Common myeloid progenitor, CD34-positive (primary cell): Measurements from ENCODE around the gene INSYN1.
"Not testable (repeated sequence)": the region's sequence is repeated elsewhere in the genome, so short reads cannot be mapped to it uniquely, and the experiment has no call there.

Experiments used
- CTCF ChIA-PET: fragments of 350-600 bp; sonication (Branson Sonifier 250); formaldehyde crosslinking; loops from one replicate; lab custom pipeline; 2021; ENCODE audit warnings: antibody characterized with exemption; lab: Charles Lee
- POLR2A ChIA-PET: fragments of 350-600 bp; sonication (Branson Sonifier 250); formaldehyde crosslinking; loops from one replicate; lab custom pipeline; 2021; ENCODE audit warnings: antibody characterized with exemption; lab: Charles Lee
- DNase-seq, 3 donors: peaks; one replicate each; pipeline versions ENCODE4 v3.0.0 to v3.0.0-alpha.2; 2013
- H3K27ac ChIP-seq, 2 experiments: 1 replicate in 1 of 2; 2 replicates in 1 of 2; pipeline ENCODE4 v1.7.0; 2013; ENCODE audit warnings: inconsistent platforms in 2 of 2, low read length in 2 of 2, mild to moderate bottlenecking in 2 of 2, low read depth in 1 of 2, moderate library complexity in 1 of 2; ENCODE audit not compliant: severe bottlenecking in 2 of 2, insufficient read depth in 1 of 2, poor library complexity in 1 of 2
- H3K27me3 ChIP-seq, 5 experiments: replicated peaks in 2 of 5; 1 replicate in 3 of 5; 2 replicates in 2 of 5; pipeline versions ENCODE4 v1.6.1 to v1.7.0; 2013; ENCODE audit warnings: low read length in 4 of 5, mild to moderate bottlenecking in 2 of 5, moderate library complexity in 2 of 5, inconsistent platforms in 1 of 5; ENCODE audit not compliant: insufficient read depth in 5 of 5, control insufficient read depth in 4 of 5
- H3K36me3 ChIP-seq, 4 experiments: 1 replicate in 2 of 4; 2 replicates in 2 of 4; pipeline versions ENCODE4 v1.6.1 to v1.7.0; 2013; ENCODE audit warnings: low read length in 3 of 4, control low read depth in 1 of 4, mild to moderate bottlenecking in 1 of 4; ENCODE audit not compliant: control insufficient read depth in 4 of 4, insufficient read depth in 4 of 4
- H3K4me1 ChIP-seq, 4 experiments: 1 replicate in 3 of 4; 2 replicates in 1 of 4; pipeline versions ENCODE4 v1.6.1 to v1.7.1; 2013; ENCODE audit warnings: low read length in 3 of 4, mild to moderate bottlenecking in 3 of 4, control low read depth in 1 of 4, inconsistent platforms in 1 of 4, moderate library complexity in 1 of 4; ENCODE audit not compliant: control insufficient read depth in 4 of 4, insufficient read depth in 4 of 4; ENCODE audit errors: control extremely low read depth in 1 of 4
- H3K4me3 ChIP-seq, 7 experiments: 1 replicate in 4 of 7; 2 replicates in 3 of 7; pipeline versions ENCODE4 v1.5.1 to v1.7.0; 2013; ENCODE audit warnings: mild to moderate bottlenecking in 7 of 7, low read length in 6 of 7, moderate library complexity in 6 of 7, inconsistent platforms in 2 of 7, low read depth in 2 of 7, control low read depth in 1 of 7; ENCODE audit not compliant: insufficient read depth in 4 of 7, control insufficient read depth in 1 of 7; ENCODE audit errors: extremely low read depth in 1 of 7
- H3K9me3 ChIP-seq, 5 experiments: 1 replicate in 4 of 5; 2 replicates in 1 of 5; pipeline versions ENCODE4 v1.6.1 to v1.7.1; 2013; ENCODE audit warnings: low read length in 4 of 5, mild to moderate bottlenecking in 2 of 5, inconsistent platforms in 1 of 5, low read depth in 1 of 5, moderate library complexity in 1 of 5; ENCODE audit not compliant: control insufficient read depth in 4 of 5, insufficient read depth in 2 of 5; ENCODE audit errors: control extremely low read depth in 1 of 5
- WGBS: methylation state at CpG from one replicate; pipeline ENCODE4 v1.1.5; 2013; ENCODE audit not compliant: insufficient coverage; 5-methylcytosine and 5-hydroxymethylcytosine counted together

The INSYN1 gene

GRCh38 chr15:73708691-73709090 is 44.5 kb downstream of the INSYN1 start:
- POLR2A ChIA-PET: no interaction called here
- Histone ChIP-seq H3K27me3 (peaks cover 0 to 2% (median 0%) of the 10 kb centered on the region in 5 experiments), H3K4me1 (peaks cover 0 to 4% (median 2%) of the 10 kb centered on the region in 4 experiments), H3K4me3 (no peak overlapping the region), H3K9me3 (no peaks in the 10 kb centered on the region), H3K36me3 (no peaks in the 10 kb centered on the region), H3K27ac (no peak overlapping the region)
- DNase-seq: no peak
- CTCF ChIA-PET: interaction anchor here (0.8 to 15.4 kb wide), 3 partner anchors 9 to 72 kb away, joined by 3 to 287 read pairs (median 3); partner anchors contain the start of gene NPTN
- WGBS: 100% methylated on average over 6 of the region's 6 CpGs

GRCh38 chr15:73704869-73705645 is 48.1 kb downstream of the INSYN1 start:
- no peaks in the 10 kb centered on the region for H3K9me3 ChIP-seq
- ChIA-PET CTCF (interaction anchor here (0.7 to 16.8 kb wide), 23 partner anchors 11 to 464 kb away, joined by 3 to 287 read pairs (median 4); partner anchors contain the start of genes CD276 and NPTN), POLR2A (no interaction called here)
- peaks cover 0 to 5% (median 0%) of the 10 kb centered on the region in 5 experiments for H3K27me3 ChIP-seq
- 45% methylated on average over 13 of the region's 13 CpGs for WGBS
- H3K4me1 ChIP-seq: no peaks in the 10 kb centered on the region
- peak; percentile 60 to 76 (median 70) for DNase-seq
- H3K36me3 ChIP-seq: no peaks in the 10 kb centered on the region
- H3K4me3 ChIP-seq: no peak overlapping the region
- H3K27ac ChIP-seq: no peak overlapping the region

- POLR2A ChIA-PET, H3K4me3 ChIP-seq, H3K36me3 ChIP-seq, DNase-seq, H3K27me3 ChIP-seq, H3K4me1 ChIP-seq, H3K27ac ChIP-seq, H3K9me3 ChIP-seq: not testable (repeated sequence)
- 86% methylated on average over 13 of the region's 23 CpGs for WGBS
- CTCF ChIA-PET: interaction anchor here (0.9 to 16.8 kb wide), 18 partner anchors 12 to 463 kb away, joined by 3 to 287 read pairs (median 4); partner anchors contain the start of genes CD276 and NPTN
Observed at GRCh38 chr15:73704142-73704868, 48.8 kb downstream of the INSYN1 start.

- peaks cover 0 to 10% (median 2%) of the 10 kb centered on the region in 5 experiments for H3K27me3 ChIP-seq
- H3K36me3 ChIP-seq, H3K4me3 ChIP-seq, POLR2A ChIA-PET, H3K9me3 ChIP-seq, H3K4me1 ChIP-seq, DNase-seq, H3K27ac ChIP-seq: not testable (repeated sequence)
- CTCF ChIA-PET: interaction anchor here (0.6 to 16.8 kb wide), 7 partner anchors 13 to 423 kb away, joined by 3 to 287 read pairs (median 5); partner anchors contain the start of genes CD276 and NPTN
- WGBS: 93% methylated on average over 19 of the region's 23 CpGs
Observed at GRCh38 chr15:73703601-73704000, 49.5 kb downstream of the INSYN1 start.

- CTCF ChIA-PET: interaction anchor here (0.8 to 16.8 kb wide), 6 partner anchors 20 to 421 kb away, joined by 3 to 287 read pairs (median 4); partner anchors contain the start of genes CD276 and NPTN
- WGBS: 94% methylated on average over 18 of the region's 33 CpGs
Observed at GRCh38 chr15:73702311-73703239, 50.6 kb downstream of the INSYN1 start.

GRCh38 chr15:73700041-73700842 is 52.9 kb downstream of the INSYN1 start:
- WGBS: 19% methylated on average over 11 of the region's 13 CpGs
- Histone ChIP-seq H3K27ac (no peak overlapping the region), H3K9me3 (no peaks in the 10 kb centered on the region), H3K27me3 (peaks cover 0 to 11% (median 5%) of the 10 kb centered on the region in 5 experiments), H3K4me1 (peaks cover 0 to 30% (median 27%) of the 10 kb centered on the region in 4 experiments), H3K4me3 (no peak overlapping the region), H3K36me3 (no peaks in the 10 kb centered on the region)
- CTCF ChIA-PET: interaction anchor here (0.7 to 16.8 kb wide), 31 partner anchors 9 to 654 kb away, joined by 3 to 287 read pairs (median 4); partner anchors contain the start of genes CD276 and NPTN
- DNase-seq: peak; percentile 81 to 93 (median 88)
- POLR2A ChIA-PET: interaction anchor here (1.0 to 1.4 kb wide), 2 partner anchors 49 to 64 kb away, joined by 3 to 5 read pairs; no protein-coding TSS in a partner anchor

More at GRCh38 chr15:73702311-73703239, 50.6 kb downstream of the INSYN1 start:
- H3K4me1 ChIP-seq, H3K9me3 ChIP-seq, H3K27ac ChIP-seq, H3K36me3 ChIP-seq, DNase-seq, H3K4me3 ChIP-seq, POLR2A ChIA-PET: not testable (repeated sequence)
- H3K27me3 ChIP-seq: peaks cover 0 to 10% (median 2%) of the 10 kb centered on the region in 5 experiments
